HepG2 (cell line): ENCODE data around the gene TFDP1. TPM values are rescaled to one million over a fixed set of nuclear protein-coding genes. Genes with fewer than 3 reads are reported as not detected.

Experiments used
- ATAC-seq: fragments of 200-7000 bp; cut with Tn5 transposase; 3 replicates; pipeline ENCODE4 v1.9.1; 2020; ENCODE audit warnings: mild to moderate bottlenecking, moderate library complexity
- BruUV-seq: library from RNA; stranded (reverse); fragments of 400-500 nt; replicated peaks from 2 replicates; lab custom pipeline; 2021; lab: Mats Ljungman, UMichigan
- CTCF ChIA-PET: fragments of 300-600 bp; formaldehyde crosslinking; extraction: SDS; loops from one replicate; lab custom pipeline; 2021; ENCODE audit warnings: low total read pairs, inconsistent platforms, low intra/inter-chr PET ratio; lab: Yijun Ruan, JAX
- POLR2A ChIA-PET: fragments of 350-600 bp; sonication (Branson Sonifier 250); formaldehyde crosslinking; loops from one replicate; lab custom pipeline; 2020; ENCODE audit warnings: antibody characterized with exemption, inconsistent platforms; lab: Yijun Ruan, JAX
- DNase-seq: peaks from one replicate; pipeline ENCODE4 v3.0.0-alpha.2; 2015; ENCODE audit warnings: low spot score
- FAIRE-seq: peaks from 3 replicates; lab custom pipeline; 2011; peaks lifted over from hg19 to GRCh38; lab: Jason Lieb, UNC
- H2AFZ ChIP-seq: one replicate; pipeline ENCODE4 v1.6.1; 2011; ENCODE audit warnings: low read length, inconsistent platforms
- H3K27ac ChIP-seq: fragments of 300-600 bp; 3 replicates; pipeline ENCODE4 v1.8.0; 2011; ENCODE audit warnings: mixed run types, mild to moderate bottlenecking, mixed read lengths, low read length, inconsistent platforms; ENCODE audit not compliant: insufficient read depth; ENCODE audit errors: extremely low read length
- H3K27me3 ChIP-seq, 2 experiments: fragments of 200-600 bp in 1 of 2; 2 replicates in 1 of 2; 3 replicates in 1 of 2; pipeline versions ENCODE4 v1.6.0 to v1.8.0; 2011; ENCODE audit warnings: low read length in 2 of 2, mild to moderate bottlenecking in 2 of 2, moderate library complexity in 2 of 2, inconsistent platforms in 1 of 2; ENCODE audit not compliant: insufficient read depth in 2 of 2, control insufficient read depth in 1 of 2
- H3K36me3 ChIP-seq, 2 experiments: fragments of 200-600 bp in 1 of 2; replicated peaks in 1 of 2; 2 replicates in 1 of 2; 3 replicates in 1 of 2; pipeline versions ENCODE4 v1.5.1 to v1.8.0; 2011; ENCODE audit warnings: low read length in 2 of 2, inconsistent platforms in 1 of 2; ENCODE audit not compliant: insufficient read depth in 2 of 2, control insufficient read depth in 1 of 2
- H3K4me1 ChIP-seq: 2 replicates; pipeline ENCODE4 v1.5.1; 2012; ENCODE audit warnings: low read length, inconsistent platforms; ENCODE audit not compliant: insufficient read depth
- H3K4me2 ChIP-seq: 2 replicates; pipeline ENCODE4 v1.6.0; 2011; ENCODE audit warnings: low read depth, low read length, inconsistent platforms
- H3K4me3 ChIP-seq, 3 experiments: fragments of 200-600 bp in 1 of 3; sonication (generic), shearing (Covaris generic) in 1 of 3; replicated peaks in 1 of 3; 2 replicates each; pipeline ENCODE4 v1.5.1; 2011 to 2016; ENCODE audit warnings: low read length in 3 of 3, inconsistent platforms in 2 of 3, low read depth in 2 of 3, mild to moderate bottlenecking in 2 of 3, control low read depth in 1 of 3, mixed read lengths in 1 of 3; ENCODE audit not compliant: insufficient read depth in 1 of 3
- H3K79me2 ChIP-seq: one replicate; pipeline ENCODE4 v1.6.1; 2011; ENCODE audit warnings: low read length, inconsistent platforms; ENCODE audit not compliant: insufficient read depth
- H3K9ac ChIP-seq: 2 replicates; pipeline ENCODE4 v1.6.0; 2011; ENCODE audit warnings: mild to moderate bottlenecking, low read depth, low read length, inconsistent platforms; ENCODE audit not compliant: insufficient read depth
- H3K9me3 ChIP-seq: 2 replicates; pipeline ENCODE4 v1.5.1; 2012; ENCODE audit warnings: mild to moderate bottlenecking, low read length
- H4K20me1 ChIP-seq: 2 replicates; pipeline ENCODE4 v1.6.0; 2011; ENCODE audit warnings: inconsistent platforms, mild to moderate bottlenecking, low read length, moderate library complexity; ENCODE audit not compliant: insufficient read depth
- HNRNPK ChIP-seq: fragments of 200-400 bp; formaldehyde crosslinking; IDR thresholded peaks from 2 replicates; pipeline ENCODE4 v1.6.1; 2018; ENCODE audit warnings: low read length, low read depth, moderate library complexity, mild to moderate bottlenecking; ENCODE audit not compliant: poor library complexity, severe bottlenecking
- KDM1A ChIP-seq: IDR thresholded peaks from 2 replicates; pipeline ENCODE4 v1.6.1; 2016; ENCODE audit warnings: missing compliant biosample characterization
- MBNL3 ChIP-seq: fragments of 250-450 bp; sonication (Bioruptor Pico); conservative IDR thresholded peaks from 2 replicates; pipeline ENCODE4 v1.8.0; 2022; ENCODE audit warnings: mild to moderate bottlenecking, inconsistent platforms
- MTA3 ChIP-seq: sonication (generic); formaldehyde crosslinking; IDR thresholded peaks from 2 replicates; pipeline ENCODE4 v1.4.0; 2020; ENCODE audit warnings: missing genetic modification reagents
- NFKB2 ChIP-seq: sonication (generic); formaldehyde crosslinking; IDR thresholded peaks from 2 replicates; pipeline ENCODE4 v1.4.0; 2020; ENCODE audit warnings: missing genetic modification reagents, borderline replicate concordance
- NKX3-1 ChIP-seq: sonication (generic); formaldehyde crosslinking; IDR thresholded peaks from 2 replicates; pipeline ENCODE4 v1.5.0; 2020; ENCODE audit warnings: missing genetic modification reagents
- NPAS2 ChIP-seq: sonication (generic); formaldehyde crosslinking; IDR thresholded peaks from 2 replicates; pipeline ENCODE4 v1.8.0; 2022; ENCODE audit warnings: mild to moderate bottlenecking, missing genetic modification reagents, borderline replicate concordance
- NRL ChIP-seq: sonication (generic); formaldehyde crosslinking; IDR thresholded peaks from 2 replicates; pipeline ENCODE4 v1.5.0; 2020; ENCODE audit warnings: missing genetic modification reagents, mild to moderate bottlenecking, moderate library complexity, borderline replicate concordance
- RNF2 ChIP-seq: fragments of 450-650 bp; conservative IDR thresholded peaks from 2 replicates; pipeline ENCODE4 v1.6.1; 2016; ENCODE audit warnings: low read depth
- SETDB1 ChIP-seq: sonication (generic); formaldehyde crosslinking; IDR thresholded peaks from 2 replicates; pipeline ENCODE4 v1.5.1; 2020; ENCODE audit warnings: missing genetic modification reagents, mild to moderate bottlenecking, borderline replicate concordance
- TCF7 ChIP-seq: sonication (generic); IDR thresholded peaks from 2 replicates; pipeline ENCODE4 v1.6.1; 2016; ENCODE audit warnings: antibody characterized with exemption, low read depth
- ZC3H4 ChIP-seq: sonication (generic); formaldehyde crosslinking; IDR thresholded peaks from 2 replicates; pipeline ENCODE4 v1.4.0; 2020; ENCODE audit warnings: missing genetic modification reagents, borderline replicate concordance
- ZNF124 ChIP-seq: sonication (generic); formaldehyde crosslinking; IDR thresholded peaks from 2 replicates; pipeline ENCODE4 v1.4.0; 2020; ENCODE audit warnings: missing genetic modification reagents
- ZNF136 ChIP-seq: sonication (generic); formaldehyde crosslinking; IDR thresholded peaks from 2 replicates; pipeline ENCODE4 v1.8.1; 2022; ENCODE audit warnings: low read depth, mild to moderate bottlenecking, moderate library complexity, missing genetic modification reagents
- ZNF274 ChIP-seq: sonication (generic); formaldehyde crosslinking; IDR thresholded peaks from 2 replicates; pipeline ENCODE4 v1.5.1; 2020; ENCODE audit warnings: mild to moderate bottlenecking, missing genetic modification reagents
- ZNF441 ChIP-seq: sonication (generic); formaldehyde crosslinking; IDR thresholded peaks from 2 replicates; pipeline ENCODE4 v1.7.0; 2021; ENCODE audit warnings: missing genetic modification reagents, borderline replicate concordance
- ZNF646 ChIP-seq: sonication (generic); formaldehyde crosslinking; IDR thresholded peaks from 2 replicates; pipeline ENCODE4 v1.9.0; 2021; ENCODE audit warnings: mild to moderate bottlenecking, missing genetic modification reagents
- ZNF737 ChIP-seq: sonication (generic); formaldehyde crosslinking; IDR thresholded peaks from 2 replicates; pipeline ENCODE4 v1.5.0; 2020; ENCODE audit warnings: missing genetic modification reagents, mild to moderate bottlenecking, borderline replicate concordance
- ZNF891 ChIP-seq: sonication (generic); formaldehyde crosslinking; IDR thresholded peaks from 2 replicates; pipeline ENCODE4 v1.5.0; 2020; ENCODE audit warnings: mild to moderate bottlenecking, missing genetic modification reagents
- WGBS: methylation state at CpG from one replicate; pipeline ENCODE4 v1.1.6; 2017; ENCODE audit warnings: low lambda C conversion rate; 5-methylcytosine and 5-hydroxymethylcytosine counted together
- in situ Hi-C: cut with HindIII; loops from 2 replicates; pipeline ENCODE4 v1.10.0; 2017; ENCODE audit warnings: low pct_unique_long_range_greater_than_20kb; ENCODE audit not compliant: extremely low pct_ligation_motif_present
- intact Hi-C: fragments of 100-400 bp; cut with micrococcal nuclease; formaldehyde crosslinking; loops from one replicate; pipeline ENCODE4 v1.10.0; 2022; ENCODE audit not compliant: unreplicated experiment
- polyA plus RNA-seq, 8 experiments: library from polyadenylated mRNA; depleted of rRNA in 3 of 8; stranded (reverse) in 7 of 8; unstranded in 1 of 8; fragments of >200 nt; fragmentation: Illumina TruSeq in 4 of 8; extraction: Trizol in 4 of 8; gene quantifications; 2 replicates each; pipeline versions ENCODE4 v1.2.1 to v1.2.3, GENCODE V29; 2011 to 2016; ENCODE audit warnings: low read depth in 4 of 8, missing spikeins in 1 of 8, mixed read lengths in 1 of 8; ENCODE audit not compliant: insufficient read depth in 1 of 8
- total RNA-seq, 5 experiments: library from RNA; depleted of rRNA; stranded (reverse); fragments of >200 nt; fragmentation: Illumina TruSeq; extraction: Trizol; gene quantifications; 2 replicates each; pipeline ENCODE4 v1.2.3, GENCODE V29; 2016; ENCODE audit warnings: low read depth in 1 of 5
- TF ChIP-seq, protein P1 (sequence below): IDR thresholded peaks from 2 replicates; pipeline ENCODE4 v1.6.1; 2016; ENCODE audit warnings: low read depth, borderline replicate concordance

TFDP1 gene
- total and polyA plus RNA-seq, 2 of the 13 experiments (the other 11 are each of a cell fraction or from before 2014, with no cell fraction given), result 38.0 to 84.2 TPM

DNA sequence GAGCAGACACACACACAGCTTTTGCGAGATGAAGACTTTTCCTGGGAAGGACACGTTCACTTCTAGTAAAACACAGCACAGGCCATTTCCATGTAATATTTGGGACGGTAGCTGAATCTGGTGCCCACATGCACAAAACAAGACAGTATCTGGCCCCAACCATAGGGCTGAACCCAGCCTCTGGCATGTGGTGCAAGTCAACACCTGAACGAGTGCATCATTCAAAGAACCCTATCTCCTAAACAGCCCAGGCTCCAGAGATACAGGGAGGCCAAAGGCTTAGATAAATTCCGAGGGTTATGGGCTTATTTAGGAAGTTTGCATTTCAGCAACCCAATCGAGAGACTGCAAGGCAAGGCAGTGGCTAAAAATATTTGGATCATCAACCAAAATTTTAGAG, 2.7 kb upstream of the TFDP1 start:
- FAIRE-seq (no peak), DNase-seq (no peak)
- Histone ChIP-seq H3K4me1 (peaks cover 35% of the 10 kb centered on the region), H3K4me2 (no peak overlapping the region), H2AFZ (no peak overlapping the region), H3K27me3 (no peaks in the 10 kb centered on the region), H3K79me2 (peaks cover 16% of the 10 kb centered on the region), H3K27ac (peak overlapping the region; percentile 70), H3K9me3 (peaks cover under 1% of the 10 kb centered on the region; the same call in 1 of the 2 replicates), H4K20me1 (no peaks in the 10 kb centered on the region)
- POLR2A ChIA-PET, result no interaction called here
- BruUV-seq, result no TSS peak
- intact Hi-C loops, result no loop called here
- 70% methylated on average over 5 of the region's 6 CpGs for WGBS
- in situ Hi-C loops, result no loop called here
- CTCF ChIA-PET, result no interaction called here
- TF ChIP-seq KDM1A (CRISPR knock-in tag) (no peak), ZC3H4 (CRISPR knock-in tag) (no peak), ZNF737 (CRISPR knock-in tag) (no peak), SETDB1 (no peak), NKX3-1 (CRISPR knock-in tag) (no peak), HNRNPK (no peak), ZNF891 (CRISPR knock-in tag) (no peak), NPAS2 (CRISPR knock-in tag) (no peak), MTA3 (CRISPR knock-in tag) (no peak), NRL (CRISPR knock-in tag) (no peak), ZNF124 (CRISPR knock-in tag) (no peak), ZNF646 (no peak), ZNF274 (CRISPR knock-in tag) (no peak), ZNF136 (CRISPR knock-in tag) (no peak), ZNF441 (CRISPR knock-in tag) (no peak), MBNL3 (CRISPR knock-in tag) (no peak), RNF2 (no peak), NFKB2 (CRISPR knock-in tag) (no peak), TCF7 (no peak)
- TF ChIP-seq, protein P1, sequence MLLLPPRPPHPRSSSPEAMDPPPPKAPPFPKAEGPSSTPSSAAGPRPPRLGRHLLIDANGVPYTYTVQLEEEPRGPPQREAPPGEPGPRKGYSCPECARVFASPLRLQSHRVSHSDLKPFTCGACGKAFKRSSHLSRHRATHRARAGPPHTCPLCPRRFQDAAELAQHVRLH (CRISPR knock-in tag), result no peak
- TF ChIP-seq, all 625 proteins: peak for 0
- Histone ChIP-seq H3K4me3 (no peak overlapping the region), H3K9ac (no peak overlapping the region), H3K36me3 (no peaks in the 10 kb centered on the region)
- no peak for ATAC-seq
